NCI-H748 (cell line): ENCODE data around the gene GPX1.

Experiments used
- DNase-seq: peaks from one replicate; lab custom pipeline; 2025; ENCODE audit not compliant: unreplicated experiment; lab: John Stamatoyannopoulos, UW

GPX1 gene

GRCh38 chr3:49313896-49314688 is 44.1 kb downstream of the GPX1 start:
- DNase-seq: no peak

DNA sequence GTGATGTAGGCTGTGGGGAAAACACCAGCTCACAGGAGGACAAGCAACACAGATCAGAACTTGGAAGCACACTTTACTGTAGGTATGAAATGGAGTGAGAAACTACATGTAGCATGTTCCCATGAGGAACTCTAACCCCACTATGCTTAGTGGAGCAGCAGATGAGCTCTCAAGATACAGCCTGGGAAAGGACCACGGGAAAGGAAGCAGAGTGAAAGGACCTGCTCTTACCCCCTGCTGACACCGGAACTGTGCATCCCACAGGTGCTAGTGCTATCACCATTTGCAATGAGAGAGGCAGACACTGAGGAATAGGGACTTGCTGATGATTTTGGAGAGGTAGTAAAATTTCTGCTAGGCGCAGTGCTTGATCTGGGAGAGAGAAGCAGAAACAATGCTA is 46.9 kb downstream of the GPX1 start:
- DNase-seq: no peak

DNA sequence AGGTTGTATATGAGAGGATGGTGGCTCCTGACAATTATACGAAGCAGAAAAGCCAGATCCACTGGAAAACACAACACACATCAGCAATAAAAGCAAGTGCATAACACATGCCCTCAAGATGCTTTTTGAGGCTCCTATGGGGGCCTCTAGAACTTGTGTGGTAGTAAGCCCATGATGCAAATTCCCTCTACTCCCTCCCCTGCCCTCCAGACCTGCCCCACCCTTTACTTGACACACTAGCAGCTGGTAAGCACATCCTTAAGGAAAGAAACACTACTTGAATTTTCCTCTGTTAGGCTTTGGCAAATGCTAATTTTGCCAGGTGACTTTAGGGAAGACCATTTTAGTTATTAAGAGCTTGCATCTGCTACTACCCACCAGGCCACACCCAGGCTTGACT is 47.5 kb downstream of the GPX1 start:
- DNase-seq: no peak
